ENCODE results near the gene PIGV.

GRCh38 chr1:26754086-26754874 lies 33.5 kb upstream of the PIGV start:
- no peak for TF ChIP-seq CTCF (IDR thresholded peaks at IDR 0.05; ENCODE audit: low read length)
- TF ChIP-seq EZH2phosphoT487 (IDR thresholded peaks at IDR 0.05; ENCODE audit: low read length), result no peak

Measured in MM.1S (cell line).